B cell (primary cell): ENCODE results near the gene FRG2. TPM values are rescaled to one million over a fixed set of nuclear protein-coding genes. Genes with fewer than 3 reads are reported as not detected.
"Not testable (repeated sequence)": the region's sequence is repeated elsewhere in the genome, so short reads cannot be mapped to it uniquely, and the experiment has no call there.

Experiments used
- ATAC-seq: fragments of 200-7000 bp; cut with Tn5 transposase; one replicate; pipeline ENCODE4 v1.10.0; 2021; ENCODE audit warnings: low read depth, mild to moderate bottlenecking, moderate number of reproducible peaks, moderate library complexity
- CTCF ChIA-PET: fragments of 350-600 bp; sonication (Branson Sonifier 250); formaldehyde crosslinking; loops from one replicate; lab custom pipeline; 2021; ENCODE audit warnings: antibody characterized with exemption, inconsistent platforms; lab: Charles Lee
- POLR2A ChIA-PET: fragments of 350-600 bp; sonication (Branson Sonifier 250); formaldehyde crosslinking; loops from one replicate; lab custom pipeline; 2021; ENCODE audit warnings: antibody characterized with exemption; lab: Charles Lee
- DNase-seq: peaks from one replicate; pipeline ENCODE4 v3.0.0; 2013
- H2AFZ ChIP-seq: 2 replicates; pipeline ENCODE4 v1.6.1; 2012; ENCODE audit warnings: mild to moderate bottlenecking, low read depth, low read length; ENCODE audit not compliant: insufficient read depth, poor library complexity, severe bottlenecking
- H3K27ac ChIP-seq, 2 donors: 1 replicate in 1 of 2; 2 replicates in 1 of 2; pipeline ENCODE4 v1.5.1; 2012 to 2013; ENCODE audit warnings: low read length in 2 of 2, mild to moderate bottlenecking in 2 of 2, moderate library complexity in 1 of 2
- H3K27me3 ChIP-seq, 4 experiments: fragments of 200-600 bp in 1 of 4; sonication (generic) in 1 of 4; replicated peaks in 1 of 4; 1 replicate in 2 of 4; 2 replicates in 2 of 4; pipeline versions ENCODE4 v1.6.1 to v1.7.0; 2013 to 2016; ENCODE audit warnings: low read length in 3 of 4, mild to moderate bottlenecking in 2 of 4, mixed read lengths in 1 of 4, moderate library complexity in 1 of 4; ENCODE audit not compliant: insufficient read depth in 4 of 4, control insufficient read depth in 3 of 4; ENCODE audit errors: control extremely low read depth in 1 of 4
- H3K36me3 ChIP-seq, 2 experiments: replicated peaks in 1 of 2; 1 replicate in 1 of 2; 2 replicates in 1 of 2; pipeline versions ENCODE4 v1.6.1 to v1.7.1; 2013; ENCODE audit warnings: low read length in 1 of 2; ENCODE audit not compliant: insufficient read depth in 2 of 2, control insufficient read depth in 1 of 2; ENCODE audit errors: control extremely low read depth in 1 of 2, extremely low read depth in 1 of 2
- H3K4me1 ChIP-seq, 2 donors: fragments of 200-600 bp in 1 of 2; sonication (generic) in 1 of 2; 1 replicate in 1 of 2; 2 replicates in 1 of 2; pipeline versions ENCODE4 v1.5.1 to v1.6.1; 2013 to 2017; ENCODE audit warnings: low read length in 2 of 2; ENCODE audit not compliant: control insufficient read depth in 2 of 2, insufficient read depth in 2 of 2
- H3K4me2 ChIP-seq: replicated peaks from 2 replicates; pipeline ENCODE3; 2012; ENCODE audit warnings: mild to moderate bottlenecking, low read depth, low read length; ENCODE audit not compliant: poor library complexity, severe bottlenecking
- H3K4me3 ChIP-seq, 5 experiments: fragments of 200-600 bp in 1 of 5; sonication (generic) in 1 of 5; 1 replicate in 3 of 5; 2 replicates in 2 of 5; pipeline versions ENCODE4 v1.5.1 to v1.7.0; 2011 to 2016; ENCODE audit warnings: low read length in 4 of 5, mild to moderate bottlenecking in 4 of 5, low read depth in 2 of 5, control low read depth in 1 of 5, moderate library complexity in 1 of 5; ENCODE audit not compliant: insufficient read depth in 1 of 5; ENCODE audit errors: control extremely low read depth in 1 of 5, extremely low read depth in 1 of 5
- H3K79me2 ChIP-seq: fragments of 200-600 bp; sonication (generic); one replicate; pipeline ENCODE4 v1.6.0; 2016; ENCODE audit warnings: low read length; ENCODE audit not compliant: control insufficient read depth, insufficient read depth
- H3K9ac ChIP-seq: fragments of 200-600 bp; sonication (generic); 2 replicates; pipeline ENCODE4 v1.6.1; 2017; ENCODE audit warnings: mild to moderate bottlenecking, low read length, moderate library complexity
- H3K9me3 ChIP-seq, 3 donors: one replicate each; pipeline versions ENCODE4 v1.6.1 to v1.7.1; 2013; ENCODE audit warnings: low read length in 2 of 3; ENCODE audit not compliant: control insufficient read depth in 2 of 3, insufficient read depth in 1 of 3; ENCODE audit errors: control extremely low read depth in 1 of 3
- H4K20me1 ChIP-seq: 2 replicates; pipeline ENCODE4 v1.6.0; 2012; ENCODE audit warnings: mild to moderate bottlenecking, low read length; ENCODE audit not compliant: insufficient read depth, control insufficient read depth, poor library complexity, severe bottlenecking
- H3K27ac Mint-ChIP-seq: one replicate; pipeline ENCODE4 v1.8.0; 2021; ENCODE audit warnings: mixed read lengths
- H3K27me3 Mint-ChIP-seq: one replicate; pipeline ENCODE4 v1.8.0; 2021; ENCODE audit warnings: mixed read lengths
- H3K4me1 Mint-ChIP-seq: one replicate; pipeline ENCODE4 v1.8.0; 2021; ENCODE audit warnings: mixed read lengths
- H3K4me3 Mint-ChIP-seq: one replicate; pipeline ENCODE4 v1.8.0; 2021; ENCODE audit warnings: mixed read lengths
- H3K9me3 Mint-ChIP-seq: one replicate; pipeline ENCODE4 v1.8.0; 2022; ENCODE audit warnings: mixed read lengths; ENCODE audit not compliant: insufficient read depth
- CTCF ChIP-seq: fragments of 200-600 bp; IDR thresholded peaks from one replicate; pipeline ENCODE4 v1.8.0; 2022; ENCODE audit warnings: antibody characterized with exemption, mild to moderate bottlenecking
- EZH2 ChIP-seq: IDR thresholded peaks from 2 replicates; pipeline ENCODE4 v1.6.1; 2012; ENCODE audit warnings: borderline replicate concordance, low read depth, mild to moderate bottlenecking, moderate library complexity, low read length; ENCODE audit not compliant: insufficient read depth, poor library complexity, severe bottlenecking
- whole genome bisulfite sequencing: methylation state at CpG from one replicate; pipeline ENCODE4 v1.1.5; 2013; ENCODE audit warnings: missing lambda C conversion rate; ENCODE audit not compliant: insufficient coverage; 5-methylcytosine and 5-hydroxymethylcytosine counted together
- intact Hi-C: fragments of 100-400 bp; cut with micrococcal nuclease; formaldehyde crosslinking; loops from one replicate; pipeline ENCODE4 v1.10.0; 2022
- polyA plus RNA-seq: library from polyadenylated mRNA; depleted of rRNA; stranded (reverse); fragments of >200 nt; gene quantifications from 2 replicates; pipeline ENCODE4 v1.2.3, GENCODE V29; 2012
- total RNA-seq, 2 donors: library from RNA; stranded (reverse); fragments of 120-200 nt in 1 of 2; gene quantifications; 1 replicate in 1 of 2; 2 replicates in 1 of 2; pipeline versions ENCODE4 v1.2.3 to v1.2.4, GENCODE V29; 2013 to 2022

The FRG2 gene
- total and polyA plus RNA-seq, 2 donors (not counting 1 experiment from before 2014, with no cell fraction given), result not detected

DNA sequence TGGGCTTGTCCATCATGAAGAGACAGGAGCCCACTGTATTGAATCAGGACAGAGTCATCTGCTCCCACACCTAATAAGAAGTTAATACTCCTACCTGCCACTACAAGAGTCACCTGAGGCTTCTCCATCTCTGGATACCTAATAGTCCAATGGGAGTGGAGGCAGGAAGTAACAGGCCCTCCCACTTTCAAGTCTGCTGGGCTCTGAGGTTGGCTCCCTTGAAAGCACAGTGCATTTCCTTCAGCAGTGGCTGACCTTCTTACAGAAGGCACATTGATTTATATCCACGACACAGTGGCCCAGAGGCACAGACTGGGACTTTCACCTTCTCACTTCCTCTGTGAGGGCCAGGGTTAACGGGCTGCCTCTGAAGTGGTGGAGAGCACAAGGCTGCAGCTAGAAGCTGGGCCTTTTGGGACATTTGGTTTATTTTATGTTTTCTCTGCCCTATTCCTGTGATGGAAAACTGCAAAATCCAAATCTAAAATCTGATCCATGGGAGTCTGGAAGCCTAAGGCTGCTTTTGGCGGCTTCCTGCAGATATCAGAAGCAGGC lies 38.1 kb downstream of the FRG2 start:
- H3K4me1 Mint-ChIP-seq, result no peaks in the 10 kb centered on the region
- no peak overlapping the region for H3K4me3 ChIP-seq
- H3K36me3 ChIP-seq, result no peaks in the 10 kb centered on the region
- no peak overlapping the region for H3K27ac Mint-ChIP-seq
- no peaks in the 10 kb centered on the region for H3K9me3 ChIP-seq
- ATAC-seq (no peak), DNase-seq (no peak)
- H3K4me1 ChIP-seq, result no peaks in the 10 kb centered on the region
- H3K27me3 Mint-ChIP-seq, result peaks cover 4% of the 10 kb centered on the region
- intact Hi-C loops, result no loop called here
- no peak overlapping the region for H3K4me2 ChIP-seq
- H2AFZ ChIP-seq, result no peak overlapping the region
- H3K27ac ChIP-seq, result no peak overlapping the region
- CTCF ChIA-PET, result no interaction called here
- no peak for TF ChIP-seq EZH2
- TF ChIP-seq CTCF, result no peak
- POLR2A ChIA-PET, result no interaction called here
- no peaks in the 10 kb centered on the region for H3K27me3 ChIP-seq
- H3K9ac ChIP-seq, result no peak overlapping the region
- H4K20me1 ChIP-seq, result no peaks in the 10 kb centered on the region
- no peaks in the 10 kb centered on the region for H3K9me3 Mint-ChIP-seq
- no peak overlapping the region for H3K4me3 Mint-ChIP-seq
- WGBS, result no CpG with 5 or more reads among the region's 3 CpGs
- no peaks in the 10 kb centered on the region for H3K79me2 ChIP-seq

GRCh38 chr4:189985651-189986243 lies 41.3 kb downstream of the FRG2 start:
- H3K9me3 ChIP-seq, H3K9me3 Mint-ChIP-seq, H3K4me3 Mint-ChIP-seq, H3K4me1 Mint-ChIP-seq, intact Hi-C loops, H3K9ac ChIP-seq, H3K4me2 ChIP-seq, H2AFZ ChIP-seq, DNase-seq, H3K79me2 ChIP-seq, H3K4me3 ChIP-seq, CTCF ChIA-PET, H3K27me3 Mint-ChIP-seq, H3K36me3 ChIP-seq, H3K27ac ChIP-seq, POLR2A ChIA-PET, H3K27ac Mint-ChIP-seq, H3K4me1 ChIP-seq, H4K20me1 ChIP-seq, H3K27me3 ChIP-seq, ATAC-seq: not testable (repeated sequence)
- WGBS, result 87% methylated on average over 3 of the region's 4 CpGs

- not testable (repeated sequence) for ATAC-seq
Observed at GRCh38 chr4:189984661-189985060, 42.4 kb downstream of the FRG2 start.

More at GRCh38 chr4:189984661-189985060, 42.4 kb downstream of the FRG2 start:
- H3K4me1 Mint-ChIP-seq, intact Hi-C loops, H3K9ac ChIP-seq, H3K79me2 ChIP-seq, H3K27ac ChIP-seq, H3K27ac Mint-ChIP-seq, CTCF ChIA-PET, H4K20me1 ChIP-seq, H3K4me1 ChIP-seq, H3K9me3 ChIP-seq, H3K4me3 ChIP-seq, H3K9me3 Mint-ChIP-seq, DNase-seq, H3K36me3 ChIP-seq, H3K4me2 ChIP-seq, H3K4me3 Mint-ChIP-seq, POLR2A ChIA-PET, H3K27me3 Mint-ChIP-seq, H3K27me3 ChIP-seq, H2AFZ ChIP-seq: not testable (repeated sequence)
- WGBS, result 73% methylated on average over 11 of the region's 31 CpGs
